Aorta (tissue), 5 donors: ENCODE measurements around the gene TMEM115. TPM values are rescaled to one million over a fixed set of nuclear protein-coding genes. Genes with fewer than 3 reads are reported as not detected.

Source experiments
- ATAC-seq: fragments of 200-7000 bp; cut with Tn5 transposase; one replicate; pipeline ENCODE4 v1.9.1; 2022; ENCODE audit warnings: moderate library complexity; ENCODE audit not compliant: low FRiP score
- DNase-seq, 2 donors: peaks; one replicate each; pipeline ENCODE4 v3.0.0-alpha.2; 2020
- H3K27ac ChIP-seq, 2 donors: one replicate each; pipeline ENCODE4 v1.5.1; 2013; ENCODE audit warnings: low read length in 2 of 2, mild to moderate bottlenecking in 2 of 2, moderate library complexity in 2 of 2, control low read depth in 1 of 2, inconsistent platforms in 1 of 2, low read depth in 1 of 2
- H3K27me3 ChIP-seq, 2 donors: one replicate each; pipeline ENCODE4 v1.6.1; 2013; ENCODE audit warnings: control low read depth in 1 of 2, low read length in 1 of 2, mild to moderate bottlenecking in 1 of 2, moderate library complexity in 1 of 2; ENCODE audit not compliant: insufficient read depth in 2 of 2, control insufficient read depth in 1 of 2
- H3K36me3 ChIP-seq, 2 donors: one replicate each; pipeline ENCODE4 v1.6.1; 2013; ENCODE audit warnings: control low read depth in 1 of 2, low read length in 1 of 2, mild to moderate bottlenecking in 1 of 2; ENCODE audit not compliant: insufficient read depth in 2 of 2, control insufficient read depth in 1 of 2
- H3K4me1 ChIP-seq, 2 donors: one replicate each; pipeline ENCODE4 v1.6.1; 2013; ENCODE audit warnings: low read length in 2 of 2, control low read depth in 1 of 2, mild to moderate bottlenecking in 1 of 2, moderate library complexity in 1 of 2; ENCODE audit not compliant: insufficient read depth in 2 of 2, control insufficient read depth in 1 of 2
- H3K4me3 ChIP-seq, 2 donors: one replicate each; pipeline ENCODE4 v1.5.1; 2013; ENCODE audit warnings: low read length in 2 of 2, control low read depth in 1 of 2, mild to moderate bottlenecking in 1 of 2
- H3K9me3 ChIP-seq: one replicate; pipeline ENCODE4 v1.6.1; 2013; ENCODE audit warnings: mild to moderate bottlenecking, low read length; ENCODE audit not compliant: control insufficient read depth
- WGBS, 2 donors: extraction: QIAGEN DNeasy Blood & Tissue Kit; methylation state at CpG; one replicate each; pipeline ENCODE4 v1.1.7; 2013; 5-methylcytosine and 5-hydroxymethylcytosine counted together
- intact Hi-C, 2 donors: fragments of 100-400 bp; cut with DNase I; formaldehyde crosslinking; loops; one replicate each; pipeline versions ENCODE4 v1.14.2 to v1.15.0; 2022
- polyA plus RNA-seq, 2 donors: library from polyadenylated mRNA; stranded (reverse); fragments of 200-250 nt; gene quantifications; one replicate each; pipeline ENCODE4 v1.2.3, GENCODE V29; 2013
- total RNA-seq, 2 donors: library from RNA; stranded (reverse); fragmentation: NEBNext Ultra II Directional; extraction: Animal tissue kit (Norgen Biotek cat#: 25700); gene quantifications; one replicate each; pipeline ENCODE4 v1.2.1, GENCODE V29; 2021
- donor health status: healthy with polysubstance abuse.
- donor health status: Bipolar disorder and iron deficiency.
- donor health status: DM: no; HTN: no; CAD: no.
- donor health status: DM: no; HTN: no; CAD: no.
- donor health status: DM: yes; HTN: yes; CAD: no.

TMEM115 gene
- total and polyA plus RNA-seq, 4 donors, result 10.3 to 32.9 (median 29.8) TPM

DNA sequence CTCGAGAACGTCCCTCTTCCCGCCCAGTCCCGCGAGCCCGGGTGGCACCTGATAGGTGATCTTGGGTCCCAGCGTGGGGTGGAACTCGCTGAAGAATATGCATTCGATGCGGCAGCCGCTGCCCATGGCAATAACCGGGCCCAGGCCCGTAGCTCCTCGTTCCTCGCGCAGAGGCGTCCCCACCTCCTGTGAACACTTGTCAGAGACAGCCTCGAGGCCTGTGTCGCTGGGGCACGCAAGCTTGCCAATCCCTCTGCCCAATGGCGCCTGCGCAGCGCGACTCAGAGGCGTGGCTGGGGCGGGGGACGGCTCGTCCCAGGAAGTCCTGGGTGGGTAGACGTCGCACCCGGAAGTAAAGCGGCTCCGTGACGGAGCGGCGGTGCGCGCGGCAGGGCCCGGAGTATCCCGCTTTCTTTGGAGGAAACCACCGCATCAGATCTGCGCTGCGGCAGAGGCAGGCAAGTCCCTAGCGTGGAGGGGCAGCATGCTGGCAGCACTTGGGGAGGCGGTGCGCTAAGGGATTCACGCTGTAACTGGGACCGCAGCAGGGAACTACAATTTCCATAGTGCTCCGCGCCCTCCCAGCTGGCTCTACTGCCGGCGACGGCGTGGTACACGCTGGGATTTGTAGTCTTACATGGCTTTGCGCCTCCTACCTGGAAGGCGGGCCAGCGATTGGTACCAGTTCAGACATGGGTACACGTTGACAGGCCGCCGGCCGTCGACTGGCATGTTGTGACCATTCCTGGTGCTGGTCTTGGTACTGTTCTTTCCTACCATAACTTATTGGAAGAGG, 8.6 kb downstream of the TMEM115 start, which contains the start of the genes CYB561D2 and NPRL2:
Gene CYB561D2 (plus strand): TSS at position 336 of the 796 bp plus-strand sequence. CDS start 572 bp downstream, outside the sequence.
Gene NPRL2 (minus strand): TSS at position 249 of the 796 bp plus-strand sequence. CDS start 123 bp downstream, at position 126.
- intact Hi-C loops, result loop anchor here in 1 of 2 donors (5.0 to 10.0 kb wide), 2 partner anchors 262 to 1044 kb away; partner anchors contain the start of genes CISH and RBM15B
- ATAC-seq (peak; percentile 95), DNase-seq (peak; percentile 99)
- peak within 1 kb of the TSS in 1 of 2 donors; percentile 75 for H3K27ac ChIP-seq
- H3K9me3 ChIP-seq, result no peaks in the 10 kb centered on the region
- WGBS, 2 donors, result 0% methylated on average over 64 of the region's 64 CpGs
- peak within 1 kb of the TSS; percentile 15 to 51 for H3K4me3 ChIP-seq
- no peaks in the 10 kb centered on the region for H3K4me1 ChIP-seq
- H3K36me3 ChIP-seq, result peaks cover 0 to 5% of the 10 kb centered on the region in 2 donors
- H3K27me3 ChIP-seq, result no peaks in the 10 kb centered on the region

DNA sequence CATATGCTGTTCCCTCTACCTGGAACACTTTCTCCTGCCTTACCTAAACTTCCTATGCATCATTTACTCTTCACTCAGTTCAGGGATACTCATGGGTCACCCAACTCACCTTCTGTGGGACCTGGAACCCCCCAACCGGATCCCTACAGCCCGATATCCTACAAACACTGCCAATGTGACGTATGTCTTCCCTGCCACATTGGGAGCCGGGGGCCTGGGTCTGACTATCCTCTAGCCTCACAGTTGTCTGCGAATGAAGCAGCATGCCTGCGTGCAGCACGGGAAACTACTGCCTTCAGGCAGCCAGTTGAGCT, 9.2 kb downstream of the TMEM115 start:
- no peak for ATAC-seq
- peak overlapping the region; percentile 8 to 51 for H3K4me3 ChIP-seq
- peaks cover 0 to 5% of the 10 kb centered on the region in 2 donors for H3K36me3 ChIP-seq
- intact Hi-C loops, result loop anchor here in 1 of 2 donors (5.0 to 10.0 kb wide), 2 partner anchors 262 to 1045 kb away; partner anchors contain the start of genes CISH and RBM15B
- H3K4me1 ChIP-seq, result no peaks in the 10 kb centered on the region
- peak overlapping the region in 1 of 2 donors; percentile 69 for H3K27ac ChIP-seq
- no peaks in the 10 kb centered on the region for H3K9me3 ChIP-seq
- WGBS, 2 donors, result 1% methylated on average over 7 of the region's 7 CpGs
- no peak for DNase-seq
- H3K27me3 ChIP-seq, result no peaks in the 10 kb centered on the region

DNA sequence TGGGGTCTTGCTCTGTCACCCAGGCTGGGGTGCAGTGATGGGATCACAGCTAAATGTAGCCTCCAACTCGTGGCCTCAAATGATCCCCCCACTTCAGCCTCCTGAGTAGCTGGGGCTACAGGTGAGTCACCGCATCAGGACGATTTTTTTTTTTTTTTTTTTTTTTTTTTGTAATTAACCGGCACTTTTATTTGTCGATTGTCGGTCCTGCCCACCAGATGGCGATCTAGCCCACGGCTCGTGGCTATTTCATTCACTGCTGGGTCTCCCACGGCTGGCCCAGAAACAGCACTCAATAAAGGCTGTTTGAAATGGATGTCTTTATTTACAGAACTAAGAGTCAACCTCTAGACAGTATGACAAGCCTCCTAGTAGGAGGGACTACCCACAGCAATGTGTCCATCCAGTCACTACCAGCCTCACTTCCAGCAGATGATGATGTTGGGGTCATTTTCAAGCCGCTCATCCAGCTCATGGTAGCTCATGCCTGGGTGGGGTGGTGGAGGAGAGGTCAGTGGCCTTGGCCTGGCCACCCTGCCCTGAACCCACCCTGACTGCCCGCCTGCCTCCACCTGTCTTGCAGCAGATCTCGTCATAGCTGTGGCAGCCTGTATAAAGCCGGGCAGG, 12.0 kb downstream of the TMEM115 start:
- intact Hi-C loops, result loop anchor here in 1 of 2 donors (5.0 kb wide), 1 partner anchor 195 kb away; no protein-coding TSS in a partner anchor
- no peaks in the 10 kb centered on the region for H3K36me3 ChIP-seq
- no peak overlapping the region for H3K27ac ChIP-seq
- 26% methylated on average over 14 of the region's 14 CpGs for WGBS, 2 donors
- ATAC-seq (no peak), DNase-seq (peak; percentile 83 to 90)
- H3K9me3 ChIP-seq, result no peaks in the 10 kb centered on the region
- H3K4me3 ChIP-seq, result no peak overlapping the region
- no peaks in the 10 kb centered on the region for H3K4me1 ChIP-seq
- no peaks in the 10 kb centered on the region for H3K27me3 ChIP-seq

GRCh38 chr3:50345586-50346234, 13.6 kb downstream of the TMEM115 start, which contains the start of gene ZMYND10:
Gene ZMYND10, minus strand, starts transcription at chr3:50345732. Its CDS starts 153 bp downstream, at chr3:50345579.
- intact Hi-C loops, result loop anchor here in 1 of 2 donors (5.0 kb wide), 1 partner anchor 197 kb away; no protein-coding TSS in a partner anchor
- WGBS, 2 donors, result 7 to 9% methylated on average over 45 of the region's 45 CpGs
- Histone ChIP-seq H3K4me3 (no peak within 1 kb of the TSS), H3K4me1 (no peaks in the 10 kb centered on the region), H3K9me3 (no peaks in the 10 kb centered on the region), H3K27me3 (no peaks in the 10 kb centered on the region), H3K36me3 (no peaks in the 10 kb centered on the region), H3K27ac (no peak within 1 kb of the TSS)
- peak; percentile 28 for ATAC-seq
- DNase-seq, result peak; percentile 84 to 94

- no peak overlapping the region for H3K27ac ChIP-seq
- no peak overlapping the region for H3K4me3 ChIP-seq
- no peaks in the 10 kb centered on the region for H3K36me3 ChIP-seq
- no peaks in the 10 kb centered on the region for H3K4me1 ChIP-seq
- no peaks in the 10 kb centered on the region for H3K27me3 ChIP-seq
- ATAC-seq (no peak), DNase-seq (no peak)
- intact Hi-C loops, result loop anchor here in 1 of 2 donors (5.0 kb wide), 1 partner anchor 197 kb away; no protein-coding TSS in a partner anchor
- WGBS, 2 donors, result 66 to 71% methylated on average over 8 of the region's 8 CpGs
- no peaks in the 10 kb centered on the region for H3K9me3 ChIP-seq
These were observed 14.3 kb downstream of the TMEM115 start for GRCh38 chr3:50345008-50345407.

GRCh38 chr3:50342813-50343633, 16.3 kb downstream of the TMEM115 start:
- no peaks in the 10 kb centered on the region for H3K27me3 ChIP-seq
- no peak overlapping the region for H3K4me3 ChIP-seq
- DNase-seq, result no peak
- WGBS, 2 donors, result 84 to 86% methylated on average over 13 of the region's 13 CpGs
- intact Hi-C loops, result no loop called here
- H3K9me3 ChIP-seq, result no peaks in the 10 kb centered on the region
- no peak overlapping the region for H3K27ac ChIP-seq
- no peaks in the 10 kb centered on the region for H3K36me3 ChIP-seq
- no peaks in the 10 kb centered on the region for H3K4me1 ChIP-seq
- ATAC-seq, result no peak

- intact Hi-C loops, result no loop called here
- Histone ChIP-seq H3K4me1 (no peaks in the 10 kb centered on the region), H3K9me3 (no peaks in the 10 kb centered on the region), H3K4me3 (no peak overlapping the region), H3K36me3 (no peaks in the 10 kb centered on the region), H3K27me3 (no peaks in the 10 kb centered on the region), H3K27ac (no peak overlapping the region)
- no peak for ATAC-seq
- WGBS, 2 donors, result 90 to 94% methylated on average over 13 of the region's 13 CpGs
- no peak for DNase-seq
These were observed 17.2 kb downstream of the TMEM115 start for GRCh38 chr3:50341996-50342650.
